ENCODE data around the gene ARSG. TPM values are rescaled to one million over a fixed set of nuclear protein-coding genes. Genes with fewer than 3 reads are reported as not detected.
A peak's percentile ranks its signal among the peaks of the same experiment; 100 is the strongest.

Gene ARSG
- total and polyA plus RNA-seq, 2 of the 13 experiments (the other 11 are each of a cell fraction or from before 2014, with no cell fraction given): 3.7 to 15.2 TPM

- TF ChIP-seq TFDP1 (CRISPR knock-in tag; IDR thresholded peaks at IDR 0.05; ENCODE audit: borderline replicate concordance): peak; percentile 73
- peak; percentile 97 for TF ChIP-seq GLI4 (CRISPR knock-in tag; IDR thresholded peaks at IDR 0.05; ENCODE audit: borderline replicate concordance)
- TF ChIP-seq ZBTB44 (CRISPR knock-in tag; IDR thresholded peaks at IDR 0.05): peak; percentile 56; the same call in 1 of the 2 replicates
- peak; percentile 92 for TF ChIP-seq ZBTB42 (CRISPR knock-in tag; IDR thresholded peaks at IDR 0.05)
- peak; percentile 97; the same call in 1 of the 2 replicates for TF ChIP-seq ZNF839 (CRISPR knock-in tag; IDR thresholded peaks at IDR 0.05; ENCODE audit: borderline replicate concordance)
- TF ChIP-seq ZBTB33 (CRISPR knock-in tag; IDR thresholded peaks at IDR 0.05): peak; percentile 24
- TF ChIP-seq ZNF619 (CRISPR knock-in tag; IDR thresholded peaks at IDR 0.05): peak; percentile 45
- no peak for TF ChIP-seq ZNF652 (CRISPR knock-in tag; IDR thresholded peaks at IDR 0.05; ENCODE audit: borderline replicate concordance, low read depth)
- TF ChIP-seq ZNF761 (CRISPR knock-in tag; conservative IDR thresholded peaks at IDR 0.05): no peak
- peak; percentile 93 for TF ChIP-seq ZNF567 (CRISPR knock-in tag; IDR thresholded peaks at IDR 0.05; ENCODE audit: borderline replicate concordance)
- no peak for TF ChIP-seq ZNF101 (CRISPR knock-in tag; IDR thresholded peaks at IDR 0.05; ENCODE audit: borderline replicate concordance, low read depth)
- no peak for TF ChIP-seq SOX6 (IDR thresholded peaks at IDR 0.05)
- peak; percentile 64; the same call in 1 of the 2 replicates for TF ChIP-seq SOX6 (CRISPR knock-in tag; IDR thresholded peaks at IDR 0.05)
- TF ChIP-seq ZNF431 (CRISPR knock-in tag; IDR thresholded peaks at IDR 0.05; ENCODE audit: borderline replicate concordance, low read depth): peak; percentile 86
- TF ChIP-seq ZNF609 (CRISPR knock-in tag; IDR thresholded peaks at IDR 0.05; ENCODE audit: borderline replicate concordance): no peak
Observed at GRCh38 chr17:68247445-68248198, 43.7 kb upstream of the ARSG start, which contains the start of gene AMZ2 (continued).
